Esophagus muscularis mucosa (tissue), 3 donors: Measurements from ENCODE around the gene DDX24.

Experiments used
- POLR2A ChIP-seq: fragments of 450-650 bp; IDR thresholded peaks from one replicate; pipeline ENCODE4 v1.6.1; 2017; ENCODE audit warnings: antibody characterized with exemption, moderate library complexity, mild to moderate bottlenecking, low read depth
- POLR2AphosphoS5 ChIP-seq, 2 donors: sonication (generic); formaldehyde crosslinking; IDR thresholded peaks; one replicate each; pipeline ENCODE4 v1.6.1; 2017; ENCODE audit warnings: antibody characterized with exemption in 2 of 2
- TF ChIP-seq, protein P1 (sequence below), 3 experiments: fragments of 200-600 bp in 2 of 3; fragments of 450-650 bp in 1 of 3; sonication (generic) in 2 of 3; IDR thresholded peaks; one replicate each; pipeline ENCODE4 v1.5.1; 2017 to 2019; ENCODE audit warnings: antibody characterized with exemption in 3 of 3, mild to moderate bottlenecking in 2 of 3, moderate library complexity in 1 of 3

DNA sequence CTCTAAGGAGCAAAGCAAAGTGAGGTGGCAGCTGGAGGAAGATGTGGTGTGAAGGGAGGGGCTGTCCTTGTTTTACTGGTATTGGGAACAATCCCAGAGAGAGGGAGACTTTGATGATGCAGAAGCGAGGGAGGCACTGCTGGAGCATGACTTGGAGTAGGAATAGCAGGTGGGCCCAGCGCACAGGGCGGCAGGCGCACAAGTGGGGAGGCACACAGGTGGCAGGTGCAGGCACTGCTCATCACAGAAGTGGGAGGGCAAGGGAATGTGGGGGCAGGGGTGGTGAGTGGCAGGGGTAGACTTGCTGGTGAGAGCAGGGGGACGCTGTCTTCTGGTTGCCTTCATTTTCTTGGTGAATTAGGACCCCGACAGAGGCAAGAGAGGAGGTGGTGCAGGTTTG is 18.0 kb upstream of the DDX24 start:
- TF ChIP-seq POLR2A (no peak), POLR2AphosphoS5 (IDR thresholded peaks at IDR 0.05) (no peak)
- TF ChIP-seq, protein P1, sequence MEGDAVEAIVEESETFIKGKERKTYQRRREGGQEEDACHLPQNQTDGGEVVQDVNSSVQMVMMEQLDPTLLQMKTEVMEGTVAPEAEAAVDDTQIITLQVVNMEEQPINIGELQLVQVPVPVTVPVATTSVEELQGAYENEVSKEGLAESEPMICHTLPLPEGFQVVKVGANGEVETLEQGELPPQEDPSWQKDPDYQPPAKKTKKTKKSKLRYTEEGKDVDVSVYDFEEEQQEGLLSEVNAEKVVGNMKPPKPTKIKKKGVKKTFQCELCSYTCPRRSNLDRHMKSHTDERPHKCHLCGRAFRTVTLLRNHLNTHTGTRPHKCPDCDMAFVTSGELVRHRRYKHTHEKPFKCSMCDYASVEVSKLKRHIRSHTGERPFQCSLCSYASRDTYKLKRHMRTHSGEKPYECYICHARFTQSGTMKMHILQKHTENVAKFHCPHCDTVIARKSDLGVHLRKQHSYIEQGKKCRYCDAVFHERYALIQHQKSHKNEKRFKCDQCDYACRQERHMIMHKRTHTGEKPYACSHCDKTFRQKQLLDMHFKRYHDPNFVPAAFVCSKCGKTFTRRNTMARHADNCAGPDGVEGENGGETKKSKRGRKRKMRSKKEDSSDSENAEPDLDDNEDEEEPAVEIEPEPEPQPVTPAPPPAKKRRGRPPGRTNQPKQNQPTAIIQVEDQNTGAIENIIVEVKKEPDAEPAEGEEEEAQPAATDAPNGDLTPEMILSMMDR (IDR thresholded peaks at IDR 0.05) = no peak
